CD14-positive monocyte (primary cell): Measurements from ENCODE around the gene TMEM87A. TPM values are rescaled to one million over a fixed set of nuclear protein-coding genes. Genes with fewer than 3 reads are reported as not detected.
A peak's percentile ranks its signal among the peaks of the same experiment; 100 is the strongest.
"Not testable (repeated sequence)": the region's sequence is repeated elsewhere in the genome, so short reads cannot be mapped to it uniquely, and the experiment has no call there.

Source experiments
- DNase-seq, 3 donors: peaks; one replicate each; pipeline ENCODE4 v3.0.0-alpha.2; 2011 to 2022
- H2AFZ ChIP-seq: 2 replicates; pipeline ENCODE4 v1.6.0; 2012; ENCODE audit warnings: mild to moderate bottlenecking, low read depth, low read length, inconsistent platforms; ENCODE audit not compliant: insufficient read depth, poor library complexity, severe bottlenecking
- H3K27ac ChIP-seq, 2 donors: 1 replicate in 1 of 2; 2 replicates in 1 of 2; pipeline ENCODE4 v1.5.1; 2012 to 2013; ENCODE audit warnings: low read length in 2 of 2, control low read depth in 1 of 2, inconsistent platforms in 1 of 2, low read depth in 1 of 2, mild to moderate bottlenecking in 1 of 2
- H3K27me3 ChIP-seq, 2 donors: one replicate each; pipeline versions ENCODE4 v1.6.0 to v1.6.1; 2011 to 2013; ENCODE audit warnings: low read length in 2 of 2; ENCODE audit not compliant: control insufficient read depth in 2 of 2, insufficient read depth in 2 of 2
- H3K36me3 ChIP-seq, 2 donors: replicated peaks in 1 of 2; 1 replicate in 1 of 2; 2 replicates in 1 of 2; pipeline versions ENCODE4 v1.5.1 to v1.6.1; 2012 to 2013; ENCODE audit warnings: low read length in 2 of 2, control low read depth in 1 of 2, inconsistent platforms in 1 of 2, mild to moderate bottlenecking in 1 of 2; ENCODE audit not compliant: insufficient read depth in 2 of 2, control insufficient read depth in 1 of 2
- H3K4me1 ChIP-seq, 2 donors: 1 replicate in 1 of 2; 2 replicates in 1 of 2; pipeline versions ENCODE4 v1.5.1 to v1.6.1; 2012 to 2013; ENCODE audit warnings: low read length in 2 of 2, control low read depth in 1 of 2, inconsistent platforms in 1 of 2, mild to moderate bottlenecking in 1 of 2, moderate library complexity in 1 of 2; ENCODE audit not compliant: insufficient read depth in 2 of 2, control insufficient read depth in 1 of 2
- H3K4me2 ChIP-seq: replicated peaks from 2 replicates; pipeline ENCODE3; 2012; ENCODE audit warnings: low read length, moderate library complexity, mild to moderate bottlenecking; ENCODE audit not compliant: poor library complexity, severe bottlenecking; ENCODE audit errors: extremely low read depth
- H3K4me3 ChIP-seq, 3 experiments: fragments of 200-600 bp in 1 of 3; sonication (generic) in 1 of 3; replicated peaks in 1 of 3; 1 replicate in 2 of 3; 2 replicates in 1 of 3; pipeline ENCODE4 v1.5.1; 2011 to 2013; ENCODE audit warnings: low read length in 3 of 3, mild to moderate bottlenecking in 3 of 3, control low read depth in 2 of 3, low read depth in 2 of 3, inconsistent platforms in 1 of 3, moderate library complexity in 1 of 3
- H3K79me2 ChIP-seq: 2 replicates; pipeline ENCODE4 v1.6.0; 2012; ENCODE audit warnings: mild to moderate bottlenecking, control low read depth, inconsistent platforms, low read length, moderate library complexity; ENCODE audit not compliant: insufficient read depth
- H3K9ac ChIP-seq: 2 replicates; pipeline ENCODE4 v1.6.0; 2017; ENCODE audit warnings: low read length, mild to moderate bottlenecking; ENCODE audit not compliant: insufficient read depth, poor library complexity, severe bottlenecking
- H3K9me3 ChIP-seq, 2 donors: replicated peaks in 1 of 2; 1 replicate in 1 of 2; 2 replicates in 1 of 2; pipeline versions ENCODE4 v1.5.1 to v1.6.1; 2012 to 2013; ENCODE audit warnings: low read length in 2 of 2, control low read depth in 1 of 2; ENCODE audit not compliant: control insufficient read depth in 1 of 2, insufficient read depth in 1 of 2
- H4K20me1 ChIP-seq: 2 replicates; pipeline ENCODE4 v1.6.0; 2012; ENCODE audit warnings: mild to moderate bottlenecking, low read length, control low read depth, moderate library complexity; ENCODE audit not compliant: insufficient read depth
- H3K27ac Mint-ChIP-seq, 7 donors: one replicate each; pipeline ENCODE4 v1.8.0; 2020; ENCODE audit warnings: mild to moderate bottlenecking in 7 of 7, mixed read lengths in 7 of 7, moderate library complexity in 6 of 7, inconsistent platforms in 2 of 7
- H3K27me3 Mint-ChIP-seq, 3 donors: one replicate each; pipeline ENCODE4 v1.8.0; 2021 to 2022; ENCODE audit warnings: low read depth in 3 of 3, mild to moderate bottlenecking in 3 of 3, mixed read lengths in 3 of 3, moderate library complexity in 3 of 3, inconsistent platforms in 1 of 3
- H3K36me3 Mint-ChIP-seq, 2 donors: one replicate each; pipeline ENCODE4 v1.8.0; 2020; ENCODE audit warnings: mixed read lengths in 2 of 2, inconsistent platforms in 1 of 2, mild to moderate bottlenecking in 1 of 2
- H3K4me1 Mint-ChIP-seq: one replicate; pipeline ENCODE4 v1.8.0; 2020; ENCODE audit warnings: mild to moderate bottlenecking, mixed read lengths
- H3K4me3 Mint-ChIP-seq, 2 donors: one replicate each; pipeline ENCODE4 v1.8.0; 2020; ENCODE audit warnings: mild to moderate bottlenecking in 2 of 2, mixed read lengths in 2 of 2, moderate library complexity in 1 of 2
- H3K9me3 Mint-ChIP-seq, 7 donors: one replicate each; pipeline ENCODE4 v1.8.0; 2020 to 2022; ENCODE audit warnings: mixed read lengths in 7 of 7, mild to moderate bottlenecking in 6 of 7, moderate library complexity in 6 of 7, inconsistent platforms in 2 of 7
- CTCF ChIP-seq: fragments of 200-600 bp; IDR thresholded peaks from one replicate; pipeline ENCODE4 v1.8.0; 2022; ENCODE audit warnings: antibody characterized with exemption, mild to moderate bottlenecking
- WGBS: methylation state at CpG from one replicate; pipeline ENCODE4 v1.1.5; 2013; ENCODE audit warnings: missing lambda C conversion rate; ENCODE audit not compliant: insufficient coverage; 5-methylcytosine and 5-hydroxymethylcytosine counted together
- intact Hi-C, 2 donors: fragments of 100-400 bp; cut with micrococcal nuclease; formaldehyde crosslinking; loops; one replicate each; pipeline versions ENCODE4 v1.15.0 to v1.15.1; 2023
- polyA plus RNA-seq, 3 donors: library from polyadenylated mRNA; depleted of rRNA in 1 of 3; unstranded in 2 of 3; stranded (reverse) in 1 of 3; fragments of 300-500 nt in 2 of 3; fragments of >200 nt in 1 of 3; fragmentation: Illumina TruSeq in 2 of 3; gene quantifications; 1 replicate in 2 of 3; 2 replicates in 1 of 3; pipeline ENCODE4 v1.2.3, GENCODE V29; 2012 to 2021

TMEM87A gene
- polyA plus RNA-seq, 3 donors, result 24.4 to 49.4 (median 39.3) TPM

- H3K9ac ChIP-seq, intact Hi-C loops, H3K4me2 ChIP-seq, H3K27me3 Mint-ChIP-seq, H3K4me3 Mint-ChIP-seq, H3K9me3 Mint-ChIP-seq, H3K4me1 Mint-ChIP-seq, H3K4me3 ChIP-seq, H4K20me1 ChIP-seq, H3K79me2 ChIP-seq, DNase-seq, H3K27ac ChIP-seq, H3K4me1 ChIP-seq, H3K27me3 ChIP-seq, H3K9me3 ChIP-seq, H2AFZ ChIP-seq: not testable (repeated sequence)
- H3K36me3 Mint-ChIP-seq, result peaks cover 57 to 70% of the 10 kb centered on the region in 2 donors
- peaks cover 45 to 75% of the 10 kb centered on the region in 2 donors for H3K36me3 ChIP-seq
- H3K27ac Mint-ChIP-seq, result peak overlapping the region in 1 of 7 donors; percentile 44
- WGBS, result 100% methylated on average over 5 of the region's 11 CpGs
These were observed 43.1 kb upstream of the TMEM87A start for GRCh38 chr15:42316282-42316805.

DNA sequence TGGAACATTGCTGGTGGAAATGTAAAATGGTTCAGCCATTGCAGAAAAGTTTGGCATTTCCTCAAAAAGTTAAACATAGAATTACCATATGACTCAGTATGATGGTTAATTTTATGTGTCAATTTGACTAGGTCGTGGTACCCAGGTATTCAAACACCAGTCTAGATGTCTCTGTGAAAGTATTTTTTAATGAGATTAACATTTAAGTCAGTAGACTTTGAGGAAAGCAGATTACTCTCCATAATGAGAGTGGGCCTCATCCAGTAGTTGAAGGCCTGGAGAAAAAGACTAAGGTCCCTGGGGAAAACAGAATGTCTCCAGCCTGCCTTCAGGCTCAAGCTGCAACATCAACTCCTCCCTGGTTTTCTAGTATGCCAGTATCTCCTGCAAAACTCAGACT lies 42.3 kb upstream of the TMEM87A start:
- no CpG with 5 or more reads among the region's 1 CpG for WGBS
- H3K36me3 Mint-ChIP-seq, result peaks cover 59 to 70% of the 10 kb centered on the region in 2 donors
- Histone ChIP-seq H3K4me3 (no peak overlapping the region), H3K27ac (no peak overlapping the region), H3K27me3 (no peaks in the 10 kb centered on the region), H3K4me2 (no peak overlapping the region), H2AFZ (no peak overlapping the region), H4K20me1 (no peaks in the 10 kb centered on the region), H3K9ac (no peak overlapping the region), H3K9me3 (no peaks in the 10 kb centered on the region), H3K4me1 (no peaks in the 10 kb centered on the region), H3K79me2 (no peaks in the 10 kb centered on the region), H3K36me3 (peaks cover 48 to 75% of the 10 kb centered on the region in 2 donors)
- intact Hi-C loops, result no loop called here
- H3K4me1 Mint-ChIP-seq, result no peaks in the 10 kb centered on the region
- no peak overlapping the region for H3K27ac Mint-ChIP-seq
- no peak for DNase-seq
- no peak overlapping the region for H3K4me3 Mint-ChIP-seq
- no peaks in the 10 kb centered on the region for H3K9me3 Mint-ChIP-seq
- TF ChIP-seq CTCF, result no peak
- H3K27me3 Mint-ChIP-seq, result peaks cover 0 to 4% (median 0%) of the 10 kb centered on the region in 3 donors
